GM23338 (cell line): ENCODE data around the gene RNF141. TPM values are rescaled to one million over a fixed set of nuclear protein-coding genes. Genes with fewer than 3 reads are reported as not detected.

Source experiments
- ATAC-seq: fragments of 200-7000 bp; cut with Tn5 transposase; 3 replicates; pipeline ENCODE4 v1.9.1; 2020
- DNase-seq: peaks from one replicate; pipeline ENCODE4 v3.0.0-alpha.2; 2015; ENCODE audit warnings: low spot score
- H2AFZ ChIP-seq: fragments of 200-600 bp; sonication (generic); 2 replicates; pipeline ENCODE4 v1.8.0; 2016; ENCODE audit warnings: antibody characterized with exemption, mild to moderate bottlenecking, moderate library complexity
- H3F3A ChIP-seq: fragments of 200-600 bp; sonication (generic); replicated peaks from 2 replicates; pipeline ENCODE4 v1.8.0; 2017; ENCODE audit warnings: antibody characterized with exemption, mixed run types, low read depth
- H3K27ac ChIP-seq: fragments of 200-600 bp; sonication (generic); 2 replicates; pipeline ENCODE4 v1.6.1; 2016; ENCODE audit warnings: low read depth
- H3K27me3 ChIP-seq: fragments of 200-600 bp; sonication (generic); 2 replicates; pipeline ENCODE4 v1.8.0; 2016; ENCODE audit warnings: mild to moderate bottlenecking, mixed run types, moderate library complexity; ENCODE audit not compliant: insufficient read depth
- H3K36me3 ChIP-seq: fragments of 200-600 bp; sonication (generic); 2 replicates; pipeline ENCODE4 v1.8.0; 2016; ENCODE audit warnings: mild to moderate bottlenecking; ENCODE audit not compliant: insufficient read depth
- H3K4me1 ChIP-seq: fragments of 200-600 bp; sonication (generic); 2 replicates; pipeline ENCODE4 v1.8.0; 2016; ENCODE audit warnings: mild to moderate bottlenecking, moderate library complexity; ENCODE audit not compliant: insufficient read depth
- H3K4me2 ChIP-seq: fragments of 200-600 bp; sonication (generic); 2 replicates; pipeline ENCODE4 v1.7.1; 2017; ENCODE audit warnings: mixed run types
- H3K4me3 ChIP-seq: fragments of 200-600 bp; sonication (generic); 2 replicates; pipeline ENCODE4 v1.6.1; 2016; ENCODE audit warnings: mixed run types
- H3K79me2 ChIP-seq: fragments of 200-600 bp; sonication (generic); replicated peaks from 2 replicates; pipeline ENCODE4 v1.8.0; 2017; ENCODE audit warnings: mild to moderate bottlenecking; ENCODE audit not compliant: insufficient read depth
- H3K9me2 ChIP-seq: fragments of 200-600 bp; sonication (generic); 2 replicates; pipeline ENCODE4 v1.8.0; 2017; ENCODE audit not compliant: insufficient read depth
- H4K20me1 ChIP-seq: fragments of 200-600 bp; sonication (generic); replicated peaks from 2 replicates; pipeline ENCODE4 v1.8.0; 2017; ENCODE audit warnings: mild to moderate bottlenecking; ENCODE audit not compliant: insufficient read depth
- H3K27ac Mint-ChIP-seq: 2 replicates; pipeline ENCODE4 v1.8.0; 2020; ENCODE audit warnings: inconsistent platforms, mild to moderate bottlenecking, moderate library complexity, mixed read lengths
- H3K27me3 Mint-ChIP-seq: 3 replicates; pipeline ENCODE4 v1.8.0; 2022; ENCODE audit warnings: low read depth, mild to moderate bottlenecking, moderate library complexity, mixed read lengths, inconsistent platforms; ENCODE audit not compliant: insufficient read depth, poor library complexity
- H3K36me3 Mint-ChIP-seq: 3 replicates; pipeline ENCODE4 v1.8.0; 2021; ENCODE audit warnings: low read depth, mild to moderate bottlenecking, inconsistent platforms, moderate library complexity, mixed read lengths
- H3K4me1 Mint-ChIP-seq: 3 replicates; pipeline ENCODE4 v1.8.0; 2020; ENCODE audit warnings: mild to moderate bottlenecking, inconsistent platforms, mixed read lengths
- H3K4me3 Mint-ChIP-seq: 3 replicates; pipeline ENCODE4 v1.8.0; 2021; ENCODE audit warnings: moderate library complexity, mild to moderate bottlenecking, inconsistent platforms, mixed read lengths
- H3K9me3 Mint-ChIP-seq: 3 replicates; pipeline ENCODE4 v1.8.0; 2020; ENCODE audit warnings: moderate library complexity, mild to moderate bottlenecking, inconsistent platforms, mixed read lengths
- CREB1 ChIP-seq: fragments of 250-450 bp; sonication (Bioruptor Pico); IDR thresholded peaks from 2 replicates; pipeline ENCODE4 v1.5.0; 2020; ENCODE audit warnings: low read depth, mild to moderate bottlenecking, moderate library complexity
- EZH2 ChIP-seq: fragments of 200-600 bp; sonication (generic); IDR thresholded peaks from one replicate; pipeline ENCODE4 v1.8.0; 2017; ENCODE audit warnings: antibody characterized with exemption, mild to moderate bottlenecking, low read depth; ENCODE audit not compliant: unreplicated experiment
- EZH2phosphoT487 ChIP-seq: fragments of 200-600 bp; sonication (generic); IDR thresholded peaks from one replicate; pipeline ENCODE4 v1.8.1; 2018; ENCODE audit warnings: antibody characterized with exemption; ENCODE audit not compliant: unreplicated experiment
- JUNB ChIP-seq: IDR thresholded peaks from one replicate; pipeline ENCODE4 v1.6.1; 2016; ENCODE audit warnings: antibody characterized with exemption; ENCODE audit not compliant: unreplicated experiment
- NANOG ChIP-seq: IDR thresholded peaks from 2 replicates; pipeline ENCODE4 v1.6.1; 2016; ENCODE audit warnings: antibody characterized with exemption, borderline replicate concordance
- POLR2AphosphoS5 ChIP-seq: IDR thresholded peaks from 2 replicates; pipeline ENCODE4 v1.6.1; 2016; ENCODE audit warnings: antibody characterized with exemption, low read depth
- STAT1 ChIP-seq: IDR thresholded peaks from one replicate; pipeline ENCODE4 v1.6.1; 2016; ENCODE audit warnings: antibody characterized with exemption; ENCODE audit not compliant: unreplicated experiment
- ZNF114 ChIP-seq: fragments of 250-450 bp; sonication (Bioruptor Pico); IDR thresholded peaks from 2 replicates; pipeline ENCODE4 v1.5.0; 2020; ENCODE audit warnings: mild to moderate bottlenecking, moderate library complexity
- ZNF331 ChIP-seq: fragments of 250-450 bp; sonication (Bioruptor Pico); IDR thresholded peaks from 2 replicates; pipeline ENCODE4 v1.5.0; 2020; ENCODE audit warnings: low read depth, mild to moderate bottlenecking, moderate library complexity
- ZNF462 ChIP-seq: fragments of 250-450 bp; sonication (Bioruptor Pico); IDR thresholded peaks from 2 replicates; pipeline ENCODE4 v1.5.0; 2020; ENCODE audit warnings: mild to moderate bottlenecking, moderate library complexity
- polyA plus RNA-seq: library from polyadenylated mRNA; unstranded; fragments of >200 nt; fragmentation: Nextera tagmentation; extraction: Ambion mirVana; gene quantifications from 2 replicates; pipeline ENCODE4 v1.2.1, GENCODE V29; 2016
- total RNA-seq: library from RNA; depleted of rRNA; stranded (reverse); fragments of >200 nt; shearing (Covaris generic); gene quantifications from 2 replicates; pipeline ENCODE4 v1.2.3, GENCODE V29; 2014
- TF ChIP-seq, protein P1 (sequence below): IDR thresholded peaks from 2 replicates; pipeline ENCODE4 v1.6.1; 2016; ENCODE audit warnings: antibody characterized with exemption
- TF ChIP-seq, protein P2 (sequence below): IDR thresholded peaks from one replicate; pipeline ENCODE4 v1.6.1; 2018; ENCODE audit warnings: antibody characterized with exemption; ENCODE audit not compliant: unreplicated experiment
- TF ChIP-seq, protein P3 (sequence below), 2 experiments: fragments of 200-600 bp in 1 of 2; sonication (generic) in 1 of 2; conservative IDR thresholded peaks; 2 replicates each; pipeline versions ENCODE4 v1.5.1 to v1.6.1; 2016 to 2017; ENCODE audit warnings: antibody characterized with exemption in 2 of 2, low read depth in 2 of 2, mild to moderate bottlenecking in 2 of 2, moderate library complexity in 1 of 2

The RNF141 gene
- total and polyA plus RNA-seq, 2 experiments from 2014 or later: 11.4 to 26.9 TPM

DNA sequence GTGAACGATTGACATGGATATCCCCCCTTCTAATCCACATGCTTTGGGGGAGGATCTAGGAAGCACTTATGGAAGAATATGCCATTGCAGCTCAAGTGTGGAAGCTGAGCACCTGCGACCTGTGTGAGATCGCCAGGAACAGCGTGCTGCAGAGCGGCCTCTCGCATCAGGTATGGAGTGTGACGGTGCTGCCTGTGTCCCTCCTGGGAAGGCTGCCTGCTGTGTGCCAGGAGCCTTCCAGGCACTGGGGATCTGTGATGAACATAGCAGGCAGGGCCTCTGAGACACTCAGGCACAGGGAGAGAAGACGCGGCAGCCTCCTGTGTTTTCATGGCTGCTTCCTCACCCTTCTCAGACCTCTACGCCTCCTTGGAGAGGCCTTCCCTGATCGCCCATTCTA is 36.5 kb downstream of the RNF141 start:
- H3K4me3 Mint-ChIP-seq: no peak overlapping the region
- Histone ChIP-seq H3F3A (no peaks in the 10 kb centered on the region), H3K4me2 (no peak overlapping the region), H3K36me3 (no peaks in the 10 kb centered on the region), H3K4me1 (no peaks in the 10 kb centered on the region), H3K27ac (no peak overlapping the region), H3K9me2 (0 out of 2 replicates have a peak, but pooled peaks cover 3% of the 10 kb centered on the region), H3K27me3 (no peaks in the 10 kb centered on the region), H3K4me3 (no peak overlapping the region), H4K20me1 (no peaks in the 10 kb centered on the region), H2AFZ (no peak overlapping the region), H3K79me2 (no peaks in the 10 kb centered on the region)
- ATAC-seq (no peak), DNase-seq (no peak)
- no peak for TF ChIP-seq ZNF331 (CRISPR knock-in tag)
- TF ChIP-seq, protein P1, sequence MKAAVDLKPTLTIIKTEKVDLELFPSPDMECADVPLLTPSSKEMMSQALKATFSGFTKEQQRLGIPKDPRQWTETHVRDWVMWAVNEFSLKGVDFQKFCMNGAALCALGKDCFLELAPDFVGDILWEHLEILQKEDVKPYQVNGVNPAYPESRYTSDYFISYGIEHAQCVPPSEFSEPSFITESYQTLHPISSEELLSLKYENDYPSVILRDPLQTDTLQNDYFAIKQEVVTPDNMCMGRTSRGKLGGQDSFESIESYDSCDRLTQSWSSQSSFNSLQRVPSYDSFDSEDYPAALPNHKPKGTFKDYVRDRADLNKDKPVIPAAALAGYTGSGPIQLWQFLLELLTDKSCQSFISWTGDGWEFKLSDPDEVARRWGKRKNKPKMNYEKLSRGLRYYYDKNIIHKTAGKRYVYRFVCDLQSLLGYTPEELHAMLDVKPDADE: no peak
- TF ChIP-seq NANOG: no peak
- TF ChIP-seq STAT1: no peak
- no peak for TF ChIP-seq JUNB
- no peak for TF ChIP-seq CREB1 (CRISPR knock-in tag)
- no peak for TF ChIP-seq POLR2AphosphoS5
- TF ChIP-seq, protein P2, sequence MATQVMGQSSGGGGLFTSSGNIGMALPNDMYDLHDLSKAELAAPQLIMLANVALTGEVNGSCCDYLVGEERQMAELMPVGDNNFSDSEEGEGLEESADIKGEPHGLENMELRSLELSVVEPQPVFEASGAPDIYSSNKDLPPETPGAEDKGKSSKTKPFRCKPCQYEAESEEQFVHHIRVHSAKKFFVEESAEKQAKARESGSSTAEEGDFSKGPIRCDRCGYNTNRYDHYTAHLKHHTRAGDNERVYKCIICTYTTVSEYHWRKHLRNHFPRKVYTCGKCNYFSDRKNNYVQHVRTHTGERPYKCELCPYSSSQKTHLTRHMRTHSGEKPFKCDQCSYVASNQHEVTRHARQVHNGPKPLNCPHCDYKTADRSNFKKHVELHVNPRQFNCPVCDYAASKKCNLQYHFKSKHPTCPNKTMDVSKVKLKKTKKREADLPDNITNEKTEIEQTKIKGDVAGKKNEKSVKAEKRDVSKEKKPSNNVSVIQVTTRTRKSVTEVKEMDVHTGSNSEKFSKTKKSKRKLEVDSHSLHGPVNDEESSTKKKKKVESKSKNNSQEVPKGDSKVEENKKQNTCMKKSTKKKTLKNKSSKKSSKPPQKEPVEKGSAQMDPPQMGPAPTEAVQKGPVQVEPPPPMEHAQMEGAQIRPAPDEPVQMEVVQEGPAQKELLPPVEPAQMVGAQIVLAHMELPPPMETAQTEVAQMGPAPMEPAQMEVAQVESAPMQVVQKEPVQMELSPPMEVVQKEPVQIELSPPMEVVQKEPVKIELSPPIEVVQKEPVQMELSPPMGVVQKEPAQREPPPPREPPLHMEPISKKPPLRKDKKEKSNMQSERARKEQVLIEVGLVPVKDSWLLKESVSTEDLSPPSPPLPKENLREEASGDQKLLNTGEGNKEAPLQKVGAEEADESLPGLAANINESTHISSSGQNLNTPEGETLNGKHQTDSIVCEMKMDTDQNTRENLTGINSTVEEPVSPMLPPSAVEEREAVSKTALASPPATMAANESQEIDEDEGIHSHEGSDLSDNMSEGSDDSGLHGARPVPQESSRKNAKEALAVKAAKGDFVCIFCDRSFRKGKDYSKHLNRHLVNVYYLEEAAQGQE: no peak
- TF ChIP-seq EZH2: no peak
- no peak for TF ChIP-seq ZNF462 (CRISPR knock-in tag)
- TF ChIP-seq, protein P3, sequence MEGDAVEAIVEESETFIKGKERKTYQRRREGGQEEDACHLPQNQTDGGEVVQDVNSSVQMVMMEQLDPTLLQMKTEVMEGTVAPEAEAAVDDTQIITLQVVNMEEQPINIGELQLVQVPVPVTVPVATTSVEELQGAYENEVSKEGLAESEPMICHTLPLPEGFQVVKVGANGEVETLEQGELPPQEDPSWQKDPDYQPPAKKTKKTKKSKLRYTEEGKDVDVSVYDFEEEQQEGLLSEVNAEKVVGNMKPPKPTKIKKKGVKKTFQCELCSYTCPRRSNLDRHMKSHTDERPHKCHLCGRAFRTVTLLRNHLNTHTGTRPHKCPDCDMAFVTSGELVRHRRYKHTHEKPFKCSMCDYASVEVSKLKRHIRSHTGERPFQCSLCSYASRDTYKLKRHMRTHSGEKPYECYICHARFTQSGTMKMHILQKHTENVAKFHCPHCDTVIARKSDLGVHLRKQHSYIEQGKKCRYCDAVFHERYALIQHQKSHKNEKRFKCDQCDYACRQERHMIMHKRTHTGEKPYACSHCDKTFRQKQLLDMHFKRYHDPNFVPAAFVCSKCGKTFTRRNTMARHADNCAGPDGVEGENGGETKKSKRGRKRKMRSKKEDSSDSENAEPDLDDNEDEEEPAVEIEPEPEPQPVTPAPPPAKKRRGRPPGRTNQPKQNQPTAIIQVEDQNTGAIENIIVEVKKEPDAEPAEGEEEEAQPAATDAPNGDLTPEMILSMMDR (conservative IDR thresholded peaks at IDR 0.05; ENCODE audit: low read depth in 2 of 2): no peak
- no peak for TF ChIP-seq ZNF114 (CRISPR knock-in tag)
- no peak for TF ChIP-seq EZH2phosphoT487
- H3K27me3 Mint-ChIP-seq: peaks cover 5% of the 10 kb centered on the region
- peaks cover 9% of the 10 kb centered on the region; the same call in 2 of the 3 replicates for H3K4me1 Mint-ChIP-seq
- H3K9me3 Mint-ChIP-seq: no peaks in the 10 kb centered on the region
- no peak overlapping the region for H3K27ac Mint-ChIP-seq
- peaks cover 11% of the 10 kb centered on the region; the same call in 2 of the 3 replicates for H3K36me3 Mint-ChIP-seq
